ENCODE results near the gene KIAA0825. TPM values are rescaled to one million over a fixed set of nuclear protein-coding genes. Genes with fewer than 3 reads are reported as not detected.
"Not testable (repeated sequence)": the region's sequence is repeated elsewhere in the genome, so short reads cannot be mapped to it uniquely, and the experiment has no call there.

KIAA0825 gene
- polyA plus RNA-seq, 4 donors: 4.1 to 5.9 (median 5.3) TPM

DNA sequence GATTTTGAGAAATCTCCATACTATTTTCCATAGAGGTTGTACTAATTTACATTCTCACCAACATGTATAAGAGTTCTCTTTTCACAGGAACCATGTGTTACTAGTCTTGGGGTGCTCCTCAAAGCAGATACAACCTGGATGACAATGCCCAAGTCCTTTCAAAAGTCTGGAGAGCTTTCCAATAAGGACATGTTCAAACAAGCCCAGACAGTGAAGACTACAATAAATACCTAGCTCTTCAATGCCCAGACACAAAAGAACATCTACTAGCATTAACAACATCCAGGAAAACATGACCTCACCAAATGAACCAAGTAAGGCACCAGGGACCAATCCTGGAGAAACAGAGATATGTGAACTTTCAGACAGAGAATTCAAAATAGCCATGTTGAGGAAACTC is 474.8 kb downstream of the KIAA0825 start:
- not testable (repeated sequence) for DNase-seq (ENCODE audit: low read depth in 4 of 4, low spot score in 3 of 4)

DNA sequence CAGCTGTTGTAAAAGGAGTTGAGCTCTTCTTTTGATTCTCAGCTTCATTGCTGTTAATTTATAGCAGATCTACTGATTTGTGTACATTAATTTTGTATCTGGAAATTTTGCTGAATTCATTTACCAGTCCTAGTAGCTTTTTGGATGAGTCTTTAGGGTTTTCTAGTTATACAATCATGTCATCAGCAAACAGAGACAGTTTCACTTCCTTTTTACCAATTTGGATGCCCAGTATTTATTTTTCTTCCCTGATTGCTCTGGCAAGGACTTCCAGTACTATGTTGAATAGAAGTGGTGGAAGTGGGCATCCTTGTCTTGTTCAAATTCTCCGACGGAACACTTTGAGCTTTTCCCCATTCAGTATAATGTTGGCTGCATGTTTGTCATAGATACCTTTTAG is 478.1 kb downstream of the KIAA0825 start:
- DNase-seq (ENCODE audit: low read depth in 4 of 4, low spot score in 3 of 4): no peak

DNA sequence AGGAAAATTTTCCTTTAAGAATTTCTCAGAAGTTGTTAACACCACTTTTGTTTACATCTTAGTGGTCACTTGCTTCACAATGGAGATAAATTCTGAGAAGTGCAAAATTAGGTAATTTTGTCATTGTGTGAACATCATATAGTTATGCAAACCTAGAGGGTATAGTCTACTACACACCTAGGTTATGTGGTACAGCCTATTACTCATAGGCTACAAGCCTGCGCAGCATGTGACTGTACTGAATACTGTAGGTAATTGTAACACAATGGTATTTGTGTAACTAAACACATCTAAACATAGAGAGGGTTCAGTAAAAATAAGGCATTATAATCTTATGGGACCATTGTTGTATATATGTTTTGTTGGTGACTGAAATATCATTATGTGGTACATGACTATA is 488.3 kb downstream of the KIAA0825 start:
- no peak for DNase-seq (ENCODE audit: low read depth in 4 of 4, low spot score in 3 of 4)

- DNase-seq (ENCODE audit: low read depth in 4 of 4, low spot score in 3 of 4): no peak
Observed at GRCh38 chr5:94125107-94125506, 493.3 kb downstream of the KIAA0825 start.

DNA sequence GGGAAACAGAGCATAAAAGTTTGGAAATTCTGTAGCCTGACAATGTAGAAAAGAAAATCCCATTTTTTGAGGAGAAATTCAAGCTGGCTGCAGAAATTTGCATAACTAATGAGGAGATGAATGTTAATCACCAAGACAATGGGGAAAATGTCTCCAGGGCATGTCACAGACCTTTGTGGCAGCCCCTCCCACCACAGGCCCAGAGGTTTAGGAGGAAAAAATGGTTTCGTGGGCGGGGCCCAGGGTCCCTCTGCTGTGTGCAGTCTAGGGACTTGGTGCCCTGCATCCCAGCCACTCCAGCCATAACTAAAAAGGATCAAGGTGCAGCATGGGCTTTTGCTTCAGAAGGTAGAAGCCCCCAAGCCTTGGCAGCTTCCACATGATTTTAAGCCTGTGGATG is 502.1 kb downstream of the KIAA0825 start:
- not testable (repeated sequence) for DNase-seq (ENCODE audit: low read depth in 4 of 4, low spot score in 3 of 4)

DNA sequence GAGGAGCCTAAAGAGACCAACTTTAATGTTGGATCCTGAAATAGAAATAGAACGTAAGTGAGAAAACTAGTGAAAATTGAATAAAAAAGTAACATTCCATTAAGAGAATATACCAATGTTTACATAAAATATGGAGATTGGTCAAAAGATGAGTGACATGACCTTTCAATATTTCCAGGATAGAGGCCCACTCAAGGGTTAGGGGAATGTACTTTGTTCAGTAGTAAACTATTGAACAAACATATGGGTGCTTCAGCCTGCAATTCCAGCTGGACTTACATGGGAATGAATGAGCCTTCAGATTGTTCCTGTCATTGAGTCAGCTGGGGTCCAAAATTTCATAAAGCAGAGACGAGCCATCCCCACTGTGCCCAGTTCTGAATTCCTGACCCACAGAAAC is 505.3 kb downstream of the KIAA0825 start:
- DNase-seq (ENCODE audit: low read depth in 4 of 4, low spot score in 3 of 4): no peak

GRCh38 chr5:94111209-94112004 is 507.0 kb downstream of the KIAA0825 start:
- DNase-seq (ENCODE audit: low read depth in 4 of 4, low spot score in 3 of 4): peak; percentile 80 to 88 (median 84)

DNA sequence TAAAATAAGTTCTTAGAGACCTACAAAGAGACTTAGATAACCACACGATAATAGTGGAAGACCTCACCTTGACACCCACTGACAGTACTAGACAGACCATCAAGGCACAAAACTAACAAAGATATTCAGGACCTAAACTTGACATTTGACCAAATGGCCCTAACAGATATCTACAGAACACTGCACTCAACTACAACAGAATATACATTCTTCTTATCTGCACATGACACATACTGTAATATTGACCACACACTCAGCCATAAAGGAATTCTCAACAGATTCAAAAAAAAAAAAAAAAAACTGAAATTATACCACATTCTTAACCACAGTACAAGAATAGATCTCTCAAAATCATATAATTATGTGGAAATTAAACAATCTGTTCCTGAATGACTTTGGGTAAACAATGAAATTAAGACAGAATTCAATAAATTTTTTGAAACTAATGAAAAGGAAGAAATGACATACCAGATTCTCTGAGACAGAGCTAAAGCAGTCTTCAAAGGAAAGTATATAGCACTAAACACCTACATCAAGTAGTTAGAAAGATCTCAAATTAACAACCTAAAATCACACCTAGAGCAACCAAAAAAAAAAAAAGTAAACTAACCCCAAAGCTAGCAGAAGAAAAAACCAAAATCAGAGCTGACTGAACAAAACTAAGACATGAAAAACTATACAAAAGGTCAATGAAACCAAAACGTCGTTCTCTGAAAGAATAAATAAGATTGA is 514.7 kb downstream of the KIAA0825 start:
- no peak for DNase-seq (ENCODE audit: low read depth in 4 of 4, low spot score in 3 of 4)

Other genes starting within 250 kb of the KIAA0825 start
- 10 to 100 TPM; 13.3 to 17.4 (median 14.1) TPM for gene SLF1, start 65 bp upstream of the KIAA0825 start, polyA plus RNA-seq (ENCODE audit: insufficient read length in 4 of 4)

Measured in left renal pelvis (tissue), 4 donors.